Keratinocyte (primary cell): Measurements from ENCODE around the gene TMEM191C.
"Not testable (repeated sequence)": the region's sequence is repeated elsewhere in the genome, so short reads cannot be mapped to it uniquely, and the experiment has no call there.

Source experiments
- EZH2 ChIP-seq: IDR thresholded peaks from one replicate; pipeline ENCODE4 v1.6.1; 2012; ENCODE audit warnings: inconsistent platforms, mild to moderate bottlenecking, low read length, moderate library complexity
- TF ChIP-seq, protein P1 (sequence below), 3 experiments: IDR thresholded peaks in 1 of 3; conservative IDR thresholded peaks in 1 of 3; optimal IDR thresholded peaks in 1 of 3; 2 replicates in 2 of 3; 3 replicates in 1 of 3; pipeline versions ENCODE3 to v1.5.1; 2011; ENCODE audit warnings: low read length in 3 of 3, mild to moderate bottlenecking in 3 of 3, moderate library complexity in 2 of 3, control low read depth in 1 of 3, inconsistent platforms in 1 of 3; ENCODE audit not compliant: insufficient read depth in 2 of 3; ENCODE audit errors: extremely low read depth in 1 of 3

DNA sequence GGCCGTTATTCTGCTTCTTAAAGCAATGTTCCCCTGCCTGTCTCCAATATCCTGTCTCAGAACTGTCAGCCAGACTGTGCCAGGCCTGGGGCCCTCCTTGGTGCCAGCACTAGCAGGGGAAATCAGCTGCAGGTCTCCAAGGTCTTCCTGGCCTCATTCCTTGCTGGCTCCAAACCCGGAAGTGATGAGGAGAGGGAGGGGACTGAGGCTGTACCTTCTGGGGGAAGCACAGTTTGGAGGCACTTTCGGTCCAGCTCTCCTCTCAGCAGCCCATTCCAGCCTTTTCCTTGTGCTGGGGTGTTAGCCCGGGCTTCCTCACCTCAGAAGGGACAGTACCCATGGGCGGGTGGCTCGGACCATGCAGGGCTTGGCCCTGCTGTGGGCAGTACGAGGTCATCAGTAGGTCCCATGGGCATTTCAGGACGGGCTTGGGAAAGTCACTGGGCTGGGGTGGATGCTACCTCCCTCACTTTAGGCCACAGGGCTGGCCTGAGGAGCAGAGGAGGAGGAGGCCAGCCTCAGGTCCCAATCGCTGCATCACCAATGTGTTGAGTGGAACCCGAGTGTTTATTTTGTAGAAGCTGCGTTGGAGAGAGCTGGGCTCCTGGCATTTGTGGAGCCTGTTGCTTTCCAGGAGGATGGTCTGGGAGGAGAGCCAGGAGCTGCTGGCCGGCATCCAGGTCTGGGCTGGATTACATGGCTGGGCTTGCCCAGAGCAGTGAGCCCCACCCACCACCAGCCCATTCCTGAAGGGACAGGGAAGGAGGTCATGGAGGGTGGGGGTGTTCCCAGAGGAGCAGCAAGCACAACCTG is 31.0 kb upstream of the TMEM191C start:
- TF ChIP-seq, protein P1, sequence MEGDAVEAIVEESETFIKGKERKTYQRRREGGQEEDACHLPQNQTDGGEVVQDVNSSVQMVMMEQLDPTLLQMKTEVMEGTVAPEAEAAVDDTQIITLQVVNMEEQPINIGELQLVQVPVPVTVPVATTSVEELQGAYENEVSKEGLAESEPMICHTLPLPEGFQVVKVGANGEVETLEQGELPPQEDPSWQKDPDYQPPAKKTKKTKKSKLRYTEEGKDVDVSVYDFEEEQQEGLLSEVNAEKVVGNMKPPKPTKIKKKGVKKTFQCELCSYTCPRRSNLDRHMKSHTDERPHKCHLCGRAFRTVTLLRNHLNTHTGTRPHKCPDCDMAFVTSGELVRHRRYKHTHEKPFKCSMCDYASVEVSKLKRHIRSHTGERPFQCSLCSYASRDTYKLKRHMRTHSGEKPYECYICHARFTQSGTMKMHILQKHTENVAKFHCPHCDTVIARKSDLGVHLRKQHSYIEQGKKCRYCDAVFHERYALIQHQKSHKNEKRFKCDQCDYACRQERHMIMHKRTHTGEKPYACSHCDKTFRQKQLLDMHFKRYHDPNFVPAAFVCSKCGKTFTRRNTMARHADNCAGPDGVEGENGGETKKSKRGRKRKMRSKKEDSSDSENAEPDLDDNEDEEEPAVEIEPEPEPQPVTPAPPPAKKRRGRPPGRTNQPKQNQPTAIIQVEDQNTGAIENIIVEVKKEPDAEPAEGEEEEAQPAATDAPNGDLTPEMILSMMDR (optimal IDR thresholded peaks at IDR 0.05 in 1 of 3, IDR thresholded peaks at IDR 0.05 in 1 of 3, conservative IDR thresholded peaks at IDR 0.05 in 1 of 3; ENCODE audit: extremely low read depth in 1 of 3, insufficient read depth in 2 of 3, low read length in 3 of 3): not testable (repeated sequence)
- TF ChIP-seq EZH2: not testable (repeated sequence)
